ENCODE measurements around the gene LAPTM5. TPM values are rescaled to one million over a fixed set of nuclear protein-coding genes. Genes with fewer than 3 reads are reported as not detected.

Gene LAPTM5
- total and polyA plus RNA-seq, 10 of the 15 experiments (the other 5 are each of a cell fraction or from before 2014, with no cell fraction given), result 24.1 to 1,034 (median 687) TPM

DNA sequence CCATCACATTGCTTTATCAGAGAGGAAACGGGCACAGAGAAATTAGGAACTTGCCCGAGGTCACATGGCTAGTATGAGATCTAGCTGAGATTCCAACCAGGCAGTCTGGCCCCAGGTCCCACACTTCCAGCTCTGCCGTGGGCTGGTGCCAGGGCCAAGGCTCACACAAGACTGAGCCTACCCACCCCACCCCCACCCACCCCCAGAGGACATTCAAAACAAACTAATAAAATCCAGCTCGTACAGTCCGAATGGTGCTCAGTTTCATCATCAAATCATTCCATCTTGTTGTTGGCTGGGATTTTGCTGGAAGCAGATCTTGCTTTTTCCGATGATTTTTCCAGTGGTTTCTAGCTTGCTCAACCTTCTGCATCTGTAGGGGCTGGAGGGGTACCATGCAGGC is 62.1 kb downstream of the LAPTM5 start (continued):
- TF ChIP-seq NR2F1 (conservative IDR thresholded peaks at IDR 0.05), result no peak
- no peak for TF ChIP-seq SPI1 (IDR thresholded peaks at IDR 0.05; ENCODE audit: borderline replicate concordance, insufficient read depth, low read depth, low read length)
- TF ChIP-seq ASH2L (IDR thresholded peaks at IDR 0.05; ENCODE audit: borderline replicate concordance, low read depth), result no peak
- no peak for TF ChIP-seq IKZF2 (IDR thresholded peaks at IDR 0.05)

- no peaks in the 10 kb centered on the region for H3K79me2 ChIP-seq (ENCODE audit: control insufficient read depth, insufficient read depth, low read length)
- in situ Hi-C loops (cut with MboI), result no loop called here
- H3K4me2 ChIP-seq (ENCODE audit: control insufficient read depth, insufficient read depth), result no peak overlapping the region
- no peaks in the 10 kb centered on the region for H4K20me1 ChIP-seq (ENCODE audit: control insufficient read depth, insufficient read depth)
- H3K9ac ChIP-seq (ENCODE audit: control insufficient read depth, insufficient read depth, low read length), result no peak overlapping the region
- no peak for DNase-seq (ENCODE audit: low read depth, low spot score)
- ChIA-PET SMC1A (ENCODE audit: uncharacterized antibody, unreplicated experiment) (no interaction called here), CTCF (no interaction called here), POLR2A (no interaction called here), RAD21 (ENCODE audit: unreplicated experiment) (no interaction called here)
- BruUV-seq (replicated peaks), result no TSS peak
- 11% methylated on average over 8 of the region's 8 CpGs for WGBS (ENCODE audit: insufficient coverage, insufficient replicate concordance, low lambda C conversion rate, missing lambda C conversion rate)
- FAIRE-seq, result no peak
- no peak overlapping the region for H3K27ac ChIP-seq (ENCODE audit: control insufficient read depth, insufficient read depth)
- TF ChIP-seq RAD51 (IDR thresholded peaks at IDR 0.05) (no peak), MYB (IDR thresholded peaks at IDR 0.05; ENCODE audit: borderline replicate concordance, low read depth, low read length) (no peak), NR2F1 (conservative IDR thresholded peaks at IDR 0.05) (no peak), ATF7 (IDR thresholded peaks at IDR 0.05; ENCODE audit: low read depth) (no peak), NR2C1 (IDR thresholded peaks at IDR 0.05) (no peak), ZBED1 (IDR thresholded peaks at IDR 0.05; ENCODE audit: borderline replicate concordance) (no peak), CREB1 (IDR thresholded peaks at IDR 0.05; ENCODE audit: low read depth) (no peak)
- TF ChIP-seq, protein P1, sequence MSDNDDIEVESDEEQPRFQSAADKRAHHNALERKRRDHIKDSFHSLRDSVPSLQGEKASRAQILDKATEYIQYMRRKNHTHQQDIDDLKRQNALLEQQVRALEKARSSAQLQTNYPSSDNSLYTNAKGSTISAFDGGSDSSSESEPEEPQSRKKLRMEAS (IDR thresholded peaks at IDR 0.05; ENCODE audit: low read depth, low read length), result no peak
- no peaks in the 10 kb centered on the region for H3K9me3 ChIP-seq (replicated peaks; ENCODE audit: control insufficient read depth, insufficient read depth, low read length)
- no peak overlapping the region for H3K4me3 ChIP-seq
- no peaks in the 10 kb centered on the region for H3K36me3 ChIP-seq (ENCODE audit: control insufficient read depth in 2 of 2, insufficient read depth in 2 of 2, low read length in 1 of 2)
- H3K27me3 ChIP-seq (replicated peaks in 1 of 2; ENCODE audit: control insufficient read depth in 2 of 2, insufficient read depth in 2 of 2, low read length in 1 of 2), result peaks cover 0 to 4% of the 10 kb centered on the region in 2 experiments; a peak in 2 of 4 replicates
- ATAC-seq, result no peak
- H2AFZ ChIP-seq (ENCODE audit: control insufficient read depth, low read depth, low read length), result no peak overlapping the region
- H3K4me1 ChIP-seq (ENCODE audit: control insufficient read depth, insufficient read depth, low read length), result no peaks in the 10 kb centered on the region; the same call in 1 of the 2 replicates
- intact Hi-C loops (cut with micrococcal nuclease; ENCODE audit: unreplicated experiment), result no loop called here
Measured at GRCh38 chr1:30694280-30695175, 63.0 kb downstream of the LAPTM5 start.

Data from GM12878 (cell line).